Liver (tissue), 3 donors: Measurements from ENCODE around the gene SHC3.

ENCODE experiments used
- EGR1 ChIP-seq, 2 donors: IDR thresholded peaks; 2 replicates each; pipeline ENCODE4 v1.6.1; 2016 to 2018; ENCODE audit warnings: antibody characterized with exemption in 2 of 2, low read depth in 2 of 2
- GABPA ChIP-seq, 2 donors: IDR thresholded peaks in 1 of 2; conservative IDR thresholded peaks in 1 of 2; 2 replicates each; pipeline ENCODE4 v1.6.1; 2016; ENCODE audit warnings: antibody characterized with exemption in 2 of 2, mild to moderate bottlenecking in 1 of 2, moderate library complexity in 1 of 2
- JUND ChIP-seq, 2 donors: IDR thresholded peaks; 2 replicates each; pipeline ENCODE4 v1.6.1; 2016; ENCODE audit warnings: antibody characterized with exemption in 2 of 2
- NR2F2 ChIP-seq: IDR thresholded peaks from 2 replicates; pipeline ENCODE4 v1.6.1; 2016; ENCODE audit warnings: antibody characterized with exemption
- RXRA ChIP-seq, 2 donors: IDR thresholded peaks; 2 replicates each; pipeline ENCODE4 v1.6.1; 2017 to 2018; ENCODE audit warnings: antibody characterized with exemption in 2 of 2, mild to moderate bottlenecking in 1 of 2
- SP1 ChIP-seq: IDR thresholded peaks from 2 replicates; pipeline ENCODE4 v1.6.1; 2018; ENCODE audit warnings: antibody characterized with exemption, mild to moderate bottlenecking
- TAF1 ChIP-seq: conservative IDR thresholded peaks from 2 replicates; pipeline ENCODE4 v1.6.1; 2016; ENCODE audit warnings: antibody characterized with exemption, mild to moderate bottlenecking
- YY1 ChIP-seq: IDR thresholded peaks from 2 replicates; pipeline ENCODE4 v1.6.1; 2016; ENCODE audit warnings: antibody characterized with exemption, mild to moderate bottlenecking
- TF ChIP-seq, protein P1 (sequence below): fragments of 150-350 bp; IDR thresholded peaks from 2 replicates; pipeline ENCODE4 v1.5.1; 2017; ENCODE audit warnings: improper control_type of control experiment, low read depth, low read length; ENCODE audit not compliant: missing input control
- TF ChIP-seq, protein P2 (sequence below): IDR thresholded peaks from 2 replicates; pipeline ENCODE4 v1.6.1; 2016; ENCODE audit warnings: antibody characterized with exemption
- TF ChIP-seq, protein P3 (sequence below): IDR thresholded peaks from 2 replicates; pipeline ENCODE4 v1.6.1; 2016; ENCODE audit warnings: antibody characterized with exemption
- TF ChIP-seq, protein P4 (sequence below): IDR thresholded peaks from 2 replicates; pipeline ENCODE4 v1.6.1; 2016; ENCODE audit warnings: antibody characterized with exemption
- TF ChIP-seq, protein P5 (sequence below): IDR thresholded peaks from 2 replicates; pipeline ENCODE4 v1.6.1; 2016; ENCODE audit warnings: antibody characterized with exemption, mild to moderate bottlenecking
- donor health status: healthy.
- donor health status: healthy.

DNA sequence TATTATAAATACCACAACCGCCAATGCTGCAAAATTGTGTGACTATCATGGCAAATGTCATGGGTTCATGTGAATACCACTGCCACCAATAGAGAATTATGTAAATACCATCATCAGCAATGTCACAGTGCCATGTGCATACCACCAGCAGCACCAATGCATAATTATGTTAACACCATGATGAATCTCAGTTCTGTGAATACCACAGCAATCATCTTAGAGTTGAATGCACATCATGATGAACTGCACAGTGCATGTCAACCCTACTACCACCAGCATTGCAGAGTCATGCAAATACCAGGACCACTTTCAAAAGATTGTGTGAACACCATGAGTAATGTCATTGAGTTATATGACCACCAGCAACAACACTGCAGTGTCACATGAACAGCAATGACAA is 63.2 kb downstream of the SHC3 start:
- TF ChIP-seq, protein P1, sequence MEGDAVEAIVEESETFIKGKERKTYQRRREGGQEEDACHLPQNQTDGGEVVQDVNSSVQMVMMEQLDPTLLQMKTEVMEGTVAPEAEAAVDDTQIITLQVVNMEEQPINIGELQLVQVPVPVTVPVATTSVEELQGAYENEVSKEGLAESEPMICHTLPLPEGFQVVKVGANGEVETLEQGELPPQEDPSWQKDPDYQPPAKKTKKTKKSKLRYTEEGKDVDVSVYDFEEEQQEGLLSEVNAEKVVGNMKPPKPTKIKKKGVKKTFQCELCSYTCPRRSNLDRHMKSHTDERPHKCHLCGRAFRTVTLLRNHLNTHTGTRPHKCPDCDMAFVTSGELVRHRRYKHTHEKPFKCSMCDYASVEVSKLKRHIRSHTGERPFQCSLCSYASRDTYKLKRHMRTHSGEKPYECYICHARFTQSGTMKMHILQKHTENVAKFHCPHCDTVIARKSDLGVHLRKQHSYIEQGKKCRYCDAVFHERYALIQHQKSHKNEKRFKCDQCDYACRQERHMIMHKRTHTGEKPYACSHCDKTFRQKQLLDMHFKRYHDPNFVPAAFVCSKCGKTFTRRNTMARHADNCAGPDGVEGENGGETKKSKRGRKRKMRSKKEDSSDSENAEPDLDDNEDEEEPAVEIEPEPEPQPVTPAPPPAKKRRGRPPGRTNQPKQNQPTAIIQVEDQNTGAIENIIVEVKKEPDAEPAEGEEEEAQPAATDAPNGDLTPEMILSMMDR, result no peak
- TF ChIP-seq TAF1 (no peak), EGR1 (IDR thresholded peaks at IDR 0.05; ENCODE audit: low read depth in 2 of 2) (no peak), YY1 (no peak), JUND (IDR thresholded peaks at IDR 0.05) (no peak), SP1 (no peak), NR2F2 (no peak), GABPA (IDR thresholded peaks at IDR 0.05 in 1 of 2, conservative IDR thresholded peaks at IDR 0.05 in 1 of 2) (no peak), RXRA (IDR thresholded peaks at IDR 0.05) (no peak)
- TF ChIP-seq, protein P2, sequence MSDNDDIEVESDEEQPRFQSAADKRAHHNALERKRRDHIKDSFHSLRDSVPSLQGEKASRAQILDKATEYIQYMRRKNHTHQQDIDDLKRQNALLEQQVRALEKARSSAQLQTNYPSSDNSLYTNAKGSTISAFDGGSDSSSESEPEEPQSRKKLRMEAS, result no peak
- TF ChIP-seq, protein P3, sequence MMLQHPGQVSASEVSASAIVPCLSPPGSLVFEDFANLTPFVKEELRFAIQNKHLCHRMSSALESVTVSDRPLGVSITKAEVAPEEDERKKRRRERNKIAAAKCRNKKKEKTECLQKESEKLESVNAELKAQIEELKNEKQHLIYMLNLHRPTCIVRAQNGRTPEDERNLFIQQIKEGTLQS, result no peak
- TF ChIP-seq, protein P4, sequence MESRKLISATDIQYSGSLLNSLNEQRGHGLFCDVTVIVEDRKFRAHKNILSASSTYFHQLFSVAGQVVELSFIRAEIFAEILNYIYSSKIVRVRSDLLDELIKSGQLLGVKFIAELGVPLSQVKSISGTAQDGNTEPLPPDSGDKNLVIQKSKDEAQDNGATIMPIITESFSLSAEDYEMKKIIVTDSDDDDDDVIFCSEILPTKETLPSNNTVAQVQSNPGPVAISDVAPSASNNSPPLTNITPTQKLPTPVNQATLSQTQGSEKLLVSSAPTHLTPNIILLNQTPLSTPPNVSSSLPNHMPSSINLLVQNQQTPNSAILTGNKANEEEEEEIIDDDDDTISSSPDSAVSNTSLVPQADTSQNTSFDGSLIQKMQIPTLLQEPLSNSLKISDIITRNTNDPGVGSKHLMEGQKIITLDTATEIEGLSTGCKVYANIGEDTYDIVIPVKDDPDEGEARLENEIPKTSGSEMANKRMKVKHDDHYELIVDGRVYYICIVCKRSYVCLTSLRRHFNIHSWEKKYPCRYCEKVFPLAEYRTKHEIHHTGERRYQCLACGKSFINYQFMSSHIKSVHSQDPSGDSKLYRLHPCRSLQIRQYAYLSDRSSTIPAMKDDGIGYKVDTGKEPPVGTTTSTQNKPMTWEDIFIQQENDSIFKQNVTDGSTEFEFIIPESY, result no peak
- TF ChIP-seq, protein P5, sequence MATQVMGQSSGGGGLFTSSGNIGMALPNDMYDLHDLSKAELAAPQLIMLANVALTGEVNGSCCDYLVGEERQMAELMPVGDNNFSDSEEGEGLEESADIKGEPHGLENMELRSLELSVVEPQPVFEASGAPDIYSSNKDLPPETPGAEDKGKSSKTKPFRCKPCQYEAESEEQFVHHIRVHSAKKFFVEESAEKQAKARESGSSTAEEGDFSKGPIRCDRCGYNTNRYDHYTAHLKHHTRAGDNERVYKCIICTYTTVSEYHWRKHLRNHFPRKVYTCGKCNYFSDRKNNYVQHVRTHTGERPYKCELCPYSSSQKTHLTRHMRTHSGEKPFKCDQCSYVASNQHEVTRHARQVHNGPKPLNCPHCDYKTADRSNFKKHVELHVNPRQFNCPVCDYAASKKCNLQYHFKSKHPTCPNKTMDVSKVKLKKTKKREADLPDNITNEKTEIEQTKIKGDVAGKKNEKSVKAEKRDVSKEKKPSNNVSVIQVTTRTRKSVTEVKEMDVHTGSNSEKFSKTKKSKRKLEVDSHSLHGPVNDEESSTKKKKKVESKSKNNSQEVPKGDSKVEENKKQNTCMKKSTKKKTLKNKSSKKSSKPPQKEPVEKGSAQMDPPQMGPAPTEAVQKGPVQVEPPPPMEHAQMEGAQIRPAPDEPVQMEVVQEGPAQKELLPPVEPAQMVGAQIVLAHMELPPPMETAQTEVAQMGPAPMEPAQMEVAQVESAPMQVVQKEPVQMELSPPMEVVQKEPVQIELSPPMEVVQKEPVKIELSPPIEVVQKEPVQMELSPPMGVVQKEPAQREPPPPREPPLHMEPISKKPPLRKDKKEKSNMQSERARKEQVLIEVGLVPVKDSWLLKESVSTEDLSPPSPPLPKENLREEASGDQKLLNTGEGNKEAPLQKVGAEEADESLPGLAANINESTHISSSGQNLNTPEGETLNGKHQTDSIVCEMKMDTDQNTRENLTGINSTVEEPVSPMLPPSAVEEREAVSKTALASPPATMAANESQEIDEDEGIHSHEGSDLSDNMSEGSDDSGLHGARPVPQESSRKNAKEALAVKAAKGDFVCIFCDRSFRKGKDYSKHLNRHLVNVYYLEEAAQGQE, result no peak
